Activated naive CD8-positive, alpha-beta T cell treated with anti-CD3 and anti-CD28 coated beads, Interleukin-2, amount 50 U/mL, for 24 hours (primary cell): ENCODE results near the gene IL20RA.
"Not testable (repeated sequence)": the region's sequence is repeated elsewhere in the genome, so short reads cannot be mapped to it uniquely, and the experiment has no call there.

Experiments
- ATAC-seq: fragments of 150-1000 bp; cut with Tn5 transposase; one replicate; pipeline ENCODE4 v1.10.0; 2021
- DNase-seq: peaks from one replicate; pipeline ENCODE4 v3.0.0; 2021
- H3K27ac Mint-ChIP-seq: one replicate; pipeline ENCODE4 v1.8.0; 2021; ENCODE audit warnings: mild to moderate bottlenecking, mixed read lengths
- H3K27me3 Mint-ChIP-seq: one replicate; pipeline ENCODE4 v1.8.0; 2021; ENCODE audit warnings: mixed read lengths
- H3K36me3 Mint-ChIP-seq: one replicate; pipeline ENCODE4 v1.8.0; 2021; ENCODE audit warnings: low read depth, mixed read lengths
- H3K4me1 Mint-ChIP-seq: one replicate; pipeline ENCODE4 v1.8.0; 2021; ENCODE audit warnings: mixed read lengths
- H3K4me3 Mint-ChIP-seq: one replicate; pipeline ENCODE4 v1.8.0; 2021; ENCODE audit warnings: mild to moderate bottlenecking, moderate library complexity, mixed read lengths
- H3K9me3 Mint-ChIP-seq: one replicate; pipeline ENCODE4 v1.8.0; 2021; ENCODE audit warnings: mixed read lengths

Gene IL20RA

GRCh38 chr6:137044366-137045221 is at the start of gene IL20RA:
TSS of gene IL20RA (minus strand) at chr6:137044965. CDS start at chr6:137044728, 237 bp downstream.
- H3K27me3 Mint-ChIP-seq, result peaks cover 76% of the 10 kb centered on the region
- H3K36me3 Mint-ChIP-seq, result peaks cover 2% of the 10 kb centered on the region
- no peak for ATAC-seq
- peaks cover 5% of the 10 kb centered on the region for H3K4me1 Mint-ChIP-seq
- peak within 1 kb of the TSS; percentile 78 for H3K4me3 Mint-ChIP-seq
- peak; percentile 3 for DNase-seq
- H3K27ac Mint-ChIP-seq, result peak within 1 kb of the TSS; percentile 21
- H3K9me3 Mint-ChIP-seq, result no peaks in the 10 kb centered on the region

GRCh38 chr6:137093183-137094069 is 48.7 kb upstream of the IL20RA start:
- no peak for ATAC-seq
- no peaks in the 10 kb centered on the region for H3K27me3 Mint-ChIP-seq

DNA sequence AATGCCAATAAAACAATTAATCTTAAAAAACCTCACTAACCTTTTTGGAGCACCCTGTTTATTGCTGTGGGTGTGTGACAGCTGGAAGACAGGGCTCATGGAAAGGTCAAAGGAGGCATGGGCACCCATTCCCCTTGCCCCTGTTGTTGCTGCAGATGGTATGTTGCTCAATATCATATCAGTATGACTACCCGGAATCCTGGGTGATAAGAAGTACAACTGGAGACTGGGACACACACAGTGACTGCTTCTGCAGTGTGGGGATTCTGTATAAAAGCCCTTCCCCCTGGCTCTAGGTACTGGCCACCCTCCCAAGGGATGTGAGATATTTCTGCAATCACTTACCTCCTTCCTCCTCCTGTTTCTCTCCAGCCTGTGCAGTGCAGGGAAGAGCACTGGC is 47.3 kb upstream of the IL20RA start:
- peaks cover 2% of the 10 kb centered on the region for H3K27me3 Mint-ChIP-seq
- H3K36me3 Mint-ChIP-seq, result no peaks in the 10 kb centered on the region
- ATAC-seq, result no peak
- H3K4me3 Mint-ChIP-seq, result no peak overlapping the region
- peaks cover 27% of the 10 kb centered on the region for H3K4me1 Mint-ChIP-seq
- H3K9me3 Mint-ChIP-seq, result no peaks in the 10 kb centered on the region
- no peak for DNase-seq
- H3K27ac Mint-ChIP-seq, result no peak overlapping the region

More at GRCh38 chr6:137093183-137094069, 48.7 kb upstream of the IL20RA start:
- DNase-seq, result no peak
- H3K4me3 Mint-ChIP-seq, result no peak overlapping the region
- peaks cover 27% of the 10 kb centered on the region for H3K4me1 Mint-ChIP-seq
- no peak overlapping the region for H3K27ac Mint-ChIP-seq
- H3K36me3 Mint-ChIP-seq, result no peaks in the 10 kb centered on the region
- no peaks in the 10 kb centered on the region for H3K9me3 Mint-ChIP-seq

DNA sequence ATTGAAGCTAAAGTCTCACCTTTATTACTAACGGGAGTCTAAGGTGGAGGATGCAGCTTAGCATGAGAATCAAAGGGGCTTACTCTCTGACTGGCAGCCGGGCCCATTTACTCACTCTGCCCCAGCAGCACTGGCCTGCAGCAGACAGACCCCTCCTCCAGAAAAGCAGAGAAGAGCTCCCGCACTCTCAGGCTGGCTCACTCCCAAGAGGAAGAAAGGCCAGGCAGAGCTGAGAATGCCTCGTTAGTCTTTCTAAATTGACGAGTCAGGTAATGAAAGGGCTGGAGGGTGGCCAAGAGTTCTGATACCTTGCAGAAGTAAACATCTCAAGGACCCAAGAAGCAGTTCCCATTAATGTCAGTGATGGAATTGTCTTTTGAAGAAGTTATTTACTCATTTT is 44.5 kb upstream of the IL20RA start:
- H3K4me3 Mint-ChIP-seq, result no peak overlapping the region
- no peak for DNase-seq
- peaks cover 4% of the 10 kb centered on the region for H3K4me1 Mint-ChIP-seq
- no peak for ATAC-seq
- no peak overlapping the region for H3K27ac Mint-ChIP-seq
- H3K36me3 Mint-ChIP-seq, result no peaks in the 10 kb centered on the region
- H3K27me3 Mint-ChIP-seq, result peaks cover 8% of the 10 kb centered on the region
- no peaks in the 10 kb centered on the region for H3K9me3 Mint-ChIP-seq

DNA sequence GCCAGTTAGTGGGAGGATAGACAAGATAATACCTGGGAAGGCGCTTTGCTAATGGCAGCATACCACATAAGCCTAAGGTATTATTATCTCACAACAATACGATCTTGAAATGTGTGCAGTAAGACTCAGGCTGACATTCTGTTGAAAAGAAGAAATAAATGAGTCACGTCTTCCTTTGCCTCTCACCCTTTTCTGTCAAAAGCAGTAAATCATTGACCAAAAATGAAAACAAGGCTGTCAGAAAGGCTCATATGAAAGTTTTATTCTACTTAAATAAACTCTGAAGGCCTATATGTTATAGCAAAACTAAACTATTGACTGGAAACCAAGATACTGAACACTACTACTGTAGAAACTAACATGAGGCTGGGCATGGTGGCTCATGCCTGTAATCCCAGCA is 43.1 kb upstream of the IL20RA start:
- ATAC-seq, result peak; percentile 15
- Mint-ChIP-seq H3K27ac (no peak overlapping the region), H3K9me3 (no peaks in the 10 kb centered on the region), H3K4me1 (no peaks in the 10 kb centered on the region), H3K4me3 (no peak overlapping the region), H3K36me3 (no peaks in the 10 kb centered on the region), H3K27me3 (peaks cover 8% of the 10 kb centered on the region)
- no peak for DNase-seq

DNA sequence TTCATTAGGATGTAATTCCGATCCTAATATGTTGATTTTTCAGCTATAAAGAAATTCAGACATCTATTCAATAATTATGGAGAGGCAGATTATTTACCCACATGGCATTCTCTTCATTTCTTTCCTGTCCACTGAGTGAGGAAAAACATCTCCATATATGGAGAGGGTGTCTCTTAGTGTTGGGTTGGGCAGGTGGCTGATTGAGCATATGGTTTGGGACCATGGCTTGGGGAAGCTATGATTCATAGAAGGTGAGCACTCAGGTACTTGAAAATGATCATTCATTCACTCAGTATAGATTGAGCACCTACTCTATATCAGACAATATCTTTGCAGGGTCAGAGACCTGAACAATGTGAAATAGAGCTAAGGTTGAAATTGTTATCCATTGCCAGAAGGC is 41.3 kb upstream of the IL20RA start:
- Mint-ChIP-seq H3K36me3 (no peaks in the 10 kb centered on the region), H3K4me1 (no peaks in the 10 kb centered on the region), H3K9me3 (no peaks in the 10 kb centered on the region), H3K4me3 (no peak overlapping the region), H3K27me3 (peaks cover 10% of the 10 kb centered on the region), H3K27ac (no peak overlapping the region)
- no peak for ATAC-seq
- DNase-seq, result no peak

DNA sequence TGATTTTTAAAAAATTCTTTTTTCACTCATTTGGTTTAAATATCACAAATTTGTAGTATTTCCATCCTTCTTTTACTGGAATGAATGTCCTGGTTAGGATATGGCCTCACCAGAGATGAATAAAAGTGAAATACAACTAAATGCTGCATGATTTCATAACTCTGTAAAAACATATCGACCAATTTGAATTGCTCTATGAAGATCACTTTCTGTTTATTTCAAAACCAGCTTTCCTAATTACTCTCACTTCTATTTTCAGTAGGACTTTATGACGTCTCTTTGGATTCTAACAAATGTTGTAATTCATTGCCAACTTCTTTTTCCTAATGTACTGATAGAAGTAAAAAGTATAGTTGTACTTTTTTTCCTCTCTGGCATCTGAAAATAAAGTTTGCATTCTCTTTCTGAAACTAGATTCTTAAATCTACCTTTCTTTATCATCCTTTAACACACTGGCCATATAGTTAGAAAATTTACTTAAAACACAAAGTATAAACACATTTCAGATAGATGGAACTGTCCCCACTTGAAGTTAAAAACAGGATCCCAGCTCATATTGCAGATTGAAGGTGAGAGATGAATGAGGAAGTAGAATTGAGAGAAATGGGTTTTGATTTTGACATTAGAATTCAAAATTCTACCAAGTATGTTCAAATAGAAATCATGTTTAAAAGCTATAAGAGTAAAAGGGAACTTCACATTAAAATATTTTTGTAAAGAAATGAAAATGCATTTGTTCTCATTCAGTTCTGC is 40.3 kb upstream of the IL20RA start:
- no peak overlapping the region for H3K4me3 Mint-ChIP-seq
- H3K27me3 Mint-ChIP-seq, result peaks cover 10% of the 10 kb centered on the region
- no peaks in the 10 kb centered on the region for H3K4me1 Mint-ChIP-seq
- no peaks in the 10 kb centered on the region for H3K36me3 Mint-ChIP-seq
- no peak overlapping the region for H3K27ac Mint-ChIP-seq
- no peaks in the 10 kb centered on the region for H3K9me3 Mint-ChIP-seq
- ATAC-seq (no peak), DNase-seq (no peak)

- DNase-seq (no peak), ATAC-seq (no peak)
- H3K9me3 Mint-ChIP-seq, result no peaks in the 10 kb centered on the region
- H3K4me3 Mint-ChIP-seq, result no peak overlapping the region
- H3K27me3 Mint-ChIP-seq, result peaks cover 12% of the 10 kb centered on the region
- H3K27ac Mint-ChIP-seq, result no peak overlapping the region
- no peaks in the 10 kb centered on the region for H3K4me1 Mint-ChIP-seq
- no peaks in the 10 kb centered on the region for H3K36me3 Mint-ChIP-seq
Measured at GRCh38 chr6:137084090-137084489, 39.3 kb upstream of the IL20RA start.

DNA sequence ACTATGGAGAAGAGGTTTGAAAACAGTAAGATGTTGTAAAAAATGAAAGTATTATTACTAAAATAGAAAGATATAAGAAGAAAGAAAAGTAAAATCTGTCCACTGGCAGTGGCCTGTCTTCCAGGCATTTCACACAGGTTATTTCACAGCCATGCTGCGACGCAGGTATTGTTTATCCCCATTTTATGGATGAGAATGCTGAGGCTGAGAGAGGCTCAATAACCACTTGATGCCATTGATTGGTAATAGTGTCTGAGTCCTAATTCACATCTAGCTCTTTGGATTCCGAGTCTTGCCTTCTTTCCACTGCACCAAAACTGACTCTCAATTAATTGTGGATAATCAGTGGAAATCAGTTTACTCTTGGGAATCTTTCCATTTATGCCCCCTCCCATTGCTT is 37.2 kb upstream of the IL20RA start:
- Mint-ChIP-seq H3K27ac (no peak overlapping the region), H3K4me3 (no peak overlapping the region), H3K36me3 (no peaks in the 10 kb centered on the region), H3K4me1 (no peaks in the 10 kb centered on the region), H3K27me3 (peaks cover 13% of the 10 kb centered on the region), H3K9me3 (no peaks in the 10 kb centered on the region)
- ATAC-seq (no peak), DNase-seq (no peak)

DNA sequence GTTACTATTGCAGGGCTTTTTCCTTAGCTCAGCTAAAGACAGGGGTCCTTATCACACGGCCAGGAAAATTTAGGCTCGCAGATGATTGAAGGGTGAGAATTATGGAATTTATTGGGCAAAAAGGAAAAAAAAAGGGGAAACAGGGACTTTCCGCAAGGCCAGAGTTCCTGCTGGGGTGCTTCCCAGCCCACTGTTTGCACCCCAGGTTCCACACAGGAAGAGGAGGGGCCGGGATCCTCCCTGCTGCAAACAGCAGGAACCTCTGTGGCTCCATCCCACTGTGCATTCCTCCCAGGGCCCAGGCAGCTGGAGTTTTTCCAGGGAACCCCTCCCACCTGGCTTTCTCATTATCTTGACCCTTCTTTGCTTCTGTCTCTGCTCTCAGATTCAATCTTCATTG is 35.9 kb upstream of the IL20RA start:
- Mint-ChIP-seq H3K27me3 (peaks cover 9% of the 10 kb centered on the region), H3K36me3 (no peaks in the 10 kb centered on the region), H3K4me1 (no peaks in the 10 kb centered on the region), H3K9me3 (no peaks in the 10 kb centered on the region), H3K27ac (no peak overlapping the region), H3K4me3 (no peak overlapping the region)
- no peak for DNase-seq
- ATAC-seq, result no peak

DNA sequence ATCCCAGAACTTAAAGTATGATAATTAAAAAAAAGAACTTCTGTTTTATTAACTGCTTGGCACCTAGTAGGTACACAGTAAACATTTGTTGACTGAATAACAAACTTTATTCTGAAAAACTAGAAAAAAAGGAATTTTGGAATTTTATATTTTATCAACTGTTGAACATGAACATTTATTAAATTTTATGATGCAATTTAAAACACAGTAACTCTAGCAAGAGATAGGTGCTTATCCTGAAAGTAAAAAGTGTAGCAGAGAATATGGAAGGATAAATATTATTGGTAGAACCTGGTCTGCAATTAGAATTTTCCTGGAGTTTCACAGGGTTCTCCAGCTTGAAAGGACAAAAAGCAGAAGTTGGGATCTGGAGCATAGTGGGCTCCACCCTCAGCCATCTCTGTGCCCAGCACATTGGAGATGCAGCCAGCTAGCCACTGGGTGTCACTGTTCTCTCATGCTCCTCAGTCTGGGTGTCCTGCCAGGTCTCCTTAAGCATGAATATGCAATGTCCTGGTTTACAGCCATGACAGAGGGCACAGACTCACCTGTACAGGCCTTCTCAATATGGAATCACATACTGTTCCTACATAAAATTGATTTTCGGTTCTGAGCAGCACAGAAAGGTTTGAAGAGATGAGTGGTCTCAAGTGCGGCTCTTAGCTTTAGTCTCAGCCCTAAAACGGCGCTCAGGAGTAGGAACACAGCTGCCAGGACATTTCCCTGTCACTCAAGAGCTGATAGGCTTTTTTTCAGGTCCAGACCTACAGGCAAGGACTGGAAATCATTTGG is 31.7 kb upstream of the IL20RA start:
- peaks cover 22% of the 10 kb centered on the region for H3K27me3 Mint-ChIP-seq

DNA sequence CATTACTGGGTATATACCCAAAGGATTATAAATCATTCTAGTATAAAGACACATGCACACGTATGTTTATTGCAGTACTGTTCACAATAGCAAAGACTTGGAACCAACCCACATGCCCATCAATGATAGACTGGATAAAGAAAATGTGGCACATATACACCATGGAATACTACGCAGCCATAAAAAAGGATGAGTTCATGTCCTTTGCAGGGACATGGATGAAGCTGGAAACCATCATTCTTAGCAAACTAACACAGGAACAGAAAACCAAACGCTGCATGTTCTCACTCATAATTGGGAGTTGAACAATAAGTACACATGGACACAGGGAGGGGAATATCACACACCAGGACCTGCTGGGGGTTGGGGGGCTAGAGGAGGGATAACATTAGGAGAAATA is 31.0 kb upstream of the IL20RA start:
- H3K27me3 Mint-ChIP-seq, result peaks cover 29% of the 10 kb centered on the region
- not testable (repeated sequence) for ATAC-seq, H3K9me3 Mint-ChIP-seq, H3K27ac Mint-ChIP-seq, H3K4me3 Mint-ChIP-seq, DNase-seq, H3K4me1 Mint-ChIP-seq, H3K36me3 Mint-ChIP-seq

More for the DNA sequence above, 31.7 kb upstream of the IL20RA start:
- DNase-seq (peak; percentile 53), ATAC-seq (peak; percentile 97)
- H3K27ac Mint-ChIP-seq, result no peak overlapping the region
- peaks cover 4% of the 10 kb centered on the region for H3K9me3 Mint-ChIP-seq
- H3K36me3 Mint-ChIP-seq, result no peaks in the 10 kb centered on the region
- no peaks in the 10 kb centered on the region for H3K4me1 Mint-ChIP-seq
- H3K4me3 Mint-ChIP-seq, result no peak overlapping the region

DNA sequence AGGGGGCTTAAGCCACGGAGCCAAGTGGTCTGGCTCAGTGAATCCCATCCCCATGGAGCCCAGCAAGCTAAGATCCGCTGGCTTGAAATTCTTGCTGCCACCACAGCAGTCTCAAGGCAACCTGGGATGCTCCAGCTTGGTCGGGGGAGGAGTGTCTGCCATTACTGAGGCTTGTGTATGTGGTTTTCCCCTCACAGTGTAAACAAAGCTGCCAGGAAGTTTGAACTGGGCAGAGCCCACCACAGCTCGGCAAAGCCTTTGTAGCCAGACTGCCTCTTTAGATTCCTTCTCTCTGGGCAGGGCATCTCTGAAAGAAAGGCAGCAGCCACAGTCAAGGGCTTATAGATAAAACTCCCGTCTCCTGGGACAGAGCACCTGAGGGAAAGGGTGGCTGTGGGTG is 25.5 kb upstream of the IL20RA start:
- H3K9me3 Mint-ChIP-seq, result peaks cover 9% of the 10 kb centered on the region
- no peaks in the 10 kb centered on the region for H3K36me3 Mint-ChIP-seq
- no peak overlapping the region for H3K4me3 Mint-ChIP-seq
- no peak overlapping the region for H3K27ac Mint-ChIP-seq
- no peak for ATAC-seq
- no peak for DNase-seq
- H3K27me3 Mint-ChIP-seq, result peaks cover 55% of the 10 kb centered on the region
- H3K4me1 Mint-ChIP-seq, result no peaks in the 10 kb centered on the region

- H3K4me1 Mint-ChIP-seq, result no peaks in the 10 kb centered on the region
- no peak overlapping the region for H3K27ac Mint-ChIP-seq
- no peaks in the 10 kb centered on the region for H3K36me3 Mint-ChIP-seq
- peaks cover 54% of the 10 kb centered on the region for H3K27me3 Mint-ChIP-seq
- DNase-seq, result no peak
- H3K9me3 Mint-ChIP-seq, result peaks cover 9% of the 10 kb centered on the region
- no peak overlapping the region for H3K4me3 Mint-ChIP-seq
- ATAC-seq, result no peak
Measured at GRCh38 chr6:137067399-137067798, 22.6 kb upstream of the IL20RA start.
